ENCODE measurements around the gene KRTAP10-12.

KRTAP10-12 gene

GRCh38 chr21:44722731-44723130 is 25.8 kb downstream of the KRTAP10-12 start:
- Histone ChIP-seq H3K4me2 (ENCODE audit: low read length) (no peak overlapping the region), H3K9ac (ENCODE audit: low read depth, low read length) (no peak overlapping the region), H3K27me3 (ENCODE audit: control insufficient read depth, insufficient read depth, low read length) (peaks cover 73% of the 10 kb centered on the region), H3K4me3 (ENCODE audit: low read length) (no peak overlapping the region), H3K36me3 (ENCODE audit: insufficient read depth, low read length) (no peaks in the 10 kb centered on the region), H3K9me3 (replicated peaks; ENCODE audit: low read length) (no peaks in the 10 kb centered on the region), H3K4me1 (ENCODE audit: control insufficient read depth, insufficient read depth, low read length) (no peaks in the 10 kb centered on the region)

- H3K36me3 ChIP-seq (ENCODE audit: insufficient read depth, low read length) = no peaks in the 10 kb centered on the region
- H3K9me3 ChIP-seq (replicated peaks; ENCODE audit: low read length) = no peaks in the 10 kb centered on the region
- H3K27me3 ChIP-seq (ENCODE audit: control insufficient read depth, insufficient read depth, low read length) = peaks cover 65% of the 10 kb centered on the region
- H3K9ac ChIP-seq (ENCODE audit: low read depth, low read length) = no peak overlapping the region
- H3K4me1 ChIP-seq (ENCODE audit: control insufficient read depth, insufficient read depth, low read length) = no peaks in the 10 kb centered on the region
- no peak overlapping the region for H3K4me3 ChIP-seq (ENCODE audit: low read length)
- no peak overlapping the region for H3K4me2 ChIP-seq (ENCODE audit: low read length)
Observed at GRCh38 chr21:44723177-44724131, 26.5 kb downstream of the KRTAP10-12 start.

- Histone ChIP-seq H3K9me3 (replicated peaks; ENCODE audit: low read length) (no peaks in the 10 kb centered on the region), H3K9ac (ENCODE audit: low read depth, low read length) (no peak overlapping the region), H3K4me3 (ENCODE audit: low read length) (no peak overlapping the region), H3K4me2 (ENCODE audit: low read length) (no peak overlapping the region), H3K36me3 (ENCODE audit: insufficient read depth, low read length) (no peaks in the 10 kb centered on the region), H3K4me1 (ENCODE audit: control insufficient read depth, insufficient read depth, low read length) (no peaks in the 10 kb centered on the region), H3K27me3 (ENCODE audit: control insufficient read depth, insufficient read depth, low read length) (peaks cover 58% of the 10 kb centered on the region)
Observed at GRCh38 chr21:44724196-44724595, 27.2 kb downstream of the KRTAP10-12 start.

- Histone ChIP-seq H3K4me1 (ENCODE audit: control insufficient read depth, insufficient read depth, low read length) (no peaks in the 10 kb centered on the region), H3K9ac (ENCODE audit: low read depth, low read length) (no peak overlapping the region), H3K36me3 (ENCODE audit: insufficient read depth, low read length) (no peaks in the 10 kb centered on the region), H3K4me2 (ENCODE audit: low read length) (no peak overlapping the region), H3K9me3 (replicated peaks; ENCODE audit: low read length) (no peaks in the 10 kb centered on the region), H3K27me3 (ENCODE audit: control insufficient read depth, insufficient read depth, low read length) (peaks cover 55% of the 10 kb centered on the region), H3K4me3 (ENCODE audit: low read length) (no peak overlapping the region)
Observed at GRCh38 chr21:44724926-44725325, 28.0 kb downstream of the KRTAP10-12 start.

- peaks cover 57% of the 10 kb centered on the region for H3K27me3 ChIP-seq (ENCODE audit: control insufficient read depth, insufficient read depth, low read length)
- H3K9ac ChIP-seq (ENCODE audit: low read depth, low read length) = no peak overlapping the region
- no peak overlapping the region for H3K4me2 ChIP-seq (ENCODE audit: low read length)
- no peaks in the 10 kb centered on the region for H3K4me1 ChIP-seq (ENCODE audit: control insufficient read depth, insufficient read depth, low read length)
- no peaks in the 10 kb centered on the region for H3K9me3 ChIP-seq (replicated peaks; ENCODE audit: low read length)
- H3K4me3 ChIP-seq (ENCODE audit: low read length) = no peak overlapping the region
- H3K36me3 ChIP-seq (ENCODE audit: insufficient read depth, low read length) = no peaks in the 10 kb centered on the region
Observed at GRCh38 chr21:44726826-44727225, 29.9 kb downstream of the KRTAP10-12 start.

GRCh38 chr21:44727321-44727720 is 30.3 kb downstream of the KRTAP10-12 start:
- Histone ChIP-seq H3K4me2 (ENCODE audit: low read length) (no peak overlapping the region), H3K9me3 (replicated peaks; ENCODE audit: low read length) (no peaks in the 10 kb centered on the region), H3K27me3 (ENCODE audit: control insufficient read depth, insufficient read depth, low read length) (peaks cover 62% of the 10 kb centered on the region), H3K4me1 (ENCODE audit: control insufficient read depth, insufficient read depth, low read length) (no peaks in the 10 kb centered on the region), H3K36me3 (ENCODE audit: insufficient read depth, low read length) (no peaks in the 10 kb centered on the region), H3K4me3 (ENCODE audit: low read length) (no peak overlapping the region), H3K9ac (ENCODE audit: low read depth, low read length) (no peak overlapping the region)

GRCh38 chr21:44727757-44728156 is 30.8 kb downstream of the KRTAP10-12 start:
- Histone ChIP-seq H3K9me3 (replicated peaks; ENCODE audit: low read length) (no peaks in the 10 kb centered on the region), H3K4me3 (ENCODE audit: low read length) (no peak overlapping the region), H3K36me3 (ENCODE audit: insufficient read depth, low read length) (no peaks in the 10 kb centered on the region), H3K4me1 (ENCODE audit: control insufficient read depth, insufficient read depth, low read length) (no peaks in the 10 kb centered on the region), H3K4me2 (ENCODE audit: low read length) (no peak overlapping the region), H3K27me3 (ENCODE audit: control insufficient read depth, insufficient read depth, low read length) (peaks cover 62% of the 10 kb centered on the region), H3K9ac (ENCODE audit: low read depth, low read length) (no peak overlapping the region)

GRCh38 chr21:44728716-44729115 is 31.7 kb downstream of the KRTAP10-12 start:
- H3K27me3 ChIP-seq (ENCODE audit: control insufficient read depth, insufficient read depth, low read length) = peaks cover 62% of the 10 kb centered on the region

GRCh38 chr21:44729336-44730027 is 32.5 kb downstream of the KRTAP10-12 start:
- Histone ChIP-seq H3K27me3 (ENCODE audit: control insufficient read depth, insufficient read depth, low read length) (peaks cover 57% of the 10 kb centered on the region), H3K36me3 (ENCODE audit: insufficient read depth, low read length) (no peaks in the 10 kb centered on the region), H3K4me3 (ENCODE audit: low read length) (no peak overlapping the region), H3K4me1 (ENCODE audit: control insufficient read depth, insufficient read depth, low read length) (no peaks in the 10 kb centered on the region), H3K4me2 (ENCODE audit: low read length) (no peak overlapping the region), H3K9ac (ENCODE audit: low read depth, low read length) (no peak overlapping the region), H3K9me3 (replicated peaks; ENCODE audit: low read length) (no peaks in the 10 kb centered on the region)

More at GRCh38 chr21:44728716-44729115, 31.7 kb downstream of the KRTAP10-12 start:
- Histone ChIP-seq H3K9me3 (replicated peaks; ENCODE audit: low read length) (no peaks in the 10 kb centered on the region), H3K4me2 (ENCODE audit: low read length) (no peak overlapping the region), H3K4me3 (ENCODE audit: low read length) (no peak overlapping the region), H3K36me3 (ENCODE audit: insufficient read depth, low read length) (no peaks in the 10 kb centered on the region), H3K4me1 (ENCODE audit: control insufficient read depth, insufficient read depth, low read length) (no peaks in the 10 kb centered on the region), H3K9ac (ENCODE audit: low read depth, low read length) (no peak overlapping the region)

GRCh38 chr21:44730028-44730395 is 33.0 kb downstream of the KRTAP10-12 start:
- H3K4me3 ChIP-seq (ENCODE audit: low read length) = no peak overlapping the region
- no peaks in the 10 kb centered on the region for H3K36me3 ChIP-seq (ENCODE audit: insufficient read depth, low read length)
- H3K4me2 ChIP-seq (ENCODE audit: low read length) = no peak overlapping the region
- peaks cover 56% of the 10 kb centered on the region for H3K27me3 ChIP-seq (ENCODE audit: control insufficient read depth, insufficient read depth, low read length)
- H3K9ac ChIP-seq (ENCODE audit: low read depth, low read length) = no peak overlapping the region
- no peaks in the 10 kb centered on the region for H3K4me1 ChIP-seq (ENCODE audit: control insufficient read depth, insufficient read depth, low read length)
- H3K9me3 ChIP-seq (replicated peaks; ENCODE audit: low read length) = no peaks in the 10 kb centered on the region

GRCh38 chr21:44730951-44731579 is 34.1 kb downstream of the KRTAP10-12 start:
- Histone ChIP-seq H3K4me2 (ENCODE audit: low read length) (no peak overlapping the region), H3K4me1 (ENCODE audit: control insufficient read depth, insufficient read depth, low read length) (no peaks in the 10 kb centered on the region), H3K9me3 (replicated peaks; ENCODE audit: low read length) (no peaks in the 10 kb centered on the region), H3K4me3 (ENCODE audit: low read length) (no peak overlapping the region), H3K36me3 (ENCODE audit: insufficient read depth, low read length) (no peaks in the 10 kb centered on the region), H3K9ac (ENCODE audit: low read depth, low read length) (no peak overlapping the region), H3K27me3 (ENCODE audit: control insufficient read depth, insufficient read depth, low read length) (peaks cover 48% of the 10 kb centered on the region)

Data from skeletal muscle satellite cell (primary cell).